Lower leg skin (tissue), 3 donors: ENCODE data around the gene C2orf76.

Source experiments
- POLR2A ChIP-seq, 2 donors: fragments of 450-650 bp; IDR thresholded peaks; one replicate each; pipeline ENCODE4 v1.6.1; 2016 to 2017; ENCODE audit warnings: antibody characterized with exemption in 2 of 2, mild to moderate bottlenecking in 1 of 2, moderate library complexity in 1 of 2
- TF ChIP-seq, protein P1 (sequence below), 3 donors: fragments of 450-650 bp; IDR thresholded peaks; one replicate each; pipeline ENCODE4 v1.5.1; 2016; ENCODE audit warnings: antibody characterized with exemption in 3 of 3, mild to moderate bottlenecking in 3 of 3, moderate library complexity in 2 of 3

DNA sequence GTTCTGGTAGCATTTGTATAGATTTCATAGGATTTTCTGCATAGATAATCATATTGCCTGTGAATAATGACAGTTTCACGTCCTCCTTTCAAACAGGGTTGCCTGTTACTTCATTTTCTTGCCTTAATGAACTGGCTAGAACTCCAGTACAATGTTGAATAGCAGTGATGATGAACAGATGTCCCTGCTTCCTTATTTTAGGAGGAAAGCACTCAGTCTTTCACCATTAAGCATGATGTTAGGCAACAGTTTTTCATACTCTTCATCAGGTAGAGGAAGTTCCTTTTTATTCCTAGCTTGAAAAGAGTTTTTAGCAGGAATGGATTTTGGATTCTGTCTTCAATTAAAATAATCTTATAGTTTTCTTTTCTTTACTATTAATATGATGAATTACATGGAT is 39.7 kb downstream of the C2orf76 start:
- TF ChIP-seq, protein P1, sequence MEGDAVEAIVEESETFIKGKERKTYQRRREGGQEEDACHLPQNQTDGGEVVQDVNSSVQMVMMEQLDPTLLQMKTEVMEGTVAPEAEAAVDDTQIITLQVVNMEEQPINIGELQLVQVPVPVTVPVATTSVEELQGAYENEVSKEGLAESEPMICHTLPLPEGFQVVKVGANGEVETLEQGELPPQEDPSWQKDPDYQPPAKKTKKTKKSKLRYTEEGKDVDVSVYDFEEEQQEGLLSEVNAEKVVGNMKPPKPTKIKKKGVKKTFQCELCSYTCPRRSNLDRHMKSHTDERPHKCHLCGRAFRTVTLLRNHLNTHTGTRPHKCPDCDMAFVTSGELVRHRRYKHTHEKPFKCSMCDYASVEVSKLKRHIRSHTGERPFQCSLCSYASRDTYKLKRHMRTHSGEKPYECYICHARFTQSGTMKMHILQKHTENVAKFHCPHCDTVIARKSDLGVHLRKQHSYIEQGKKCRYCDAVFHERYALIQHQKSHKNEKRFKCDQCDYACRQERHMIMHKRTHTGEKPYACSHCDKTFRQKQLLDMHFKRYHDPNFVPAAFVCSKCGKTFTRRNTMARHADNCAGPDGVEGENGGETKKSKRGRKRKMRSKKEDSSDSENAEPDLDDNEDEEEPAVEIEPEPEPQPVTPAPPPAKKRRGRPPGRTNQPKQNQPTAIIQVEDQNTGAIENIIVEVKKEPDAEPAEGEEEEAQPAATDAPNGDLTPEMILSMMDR (IDR thresholded peaks at IDR 0.05), result no peak
- TF ChIP-seq POLR2A (IDR thresholded peaks at IDR 0.05), result no peak
